CD4-positive, alpha-beta T cell treated with Interleukin-2 at 100 ng/mL for 4 hours (primary cell): ENCODE measurements around the gene BFAR.
"Not testable (repeated sequence)": the region's sequence is repeated elsewhere in the genome, so short reads cannot be mapped to it uniquely, and the experiment has no call there.

Experiments
- DNase-seq: peaks from one replicate; pipeline ENCODE4 v3.0.0-alpha.2; 2020; ENCODE audit warnings: low spot score

BFAR gene

GRCh38 chr16:14632693-14633569 is at the start of gene BFAR:
Gene BFAR (plus strand): TSS chr16:14632951. CDS start chr16:14644347, 11,396 bp downstream.
- peak; percentile 99 for DNase-seq

GRCh38 chr16:14585287-14585686 is 47.5 kb upstream of the BFAR start:
- DNase-seq = no peak

GRCh38 chr16:14586637-14587305 is 46.0 kb upstream of the BFAR start:
- DNase-seq = no peak

GRCh38 chr16:14600164-14600563 is 32.6 kb upstream of the BFAR start:
- DNase-seq = peak; percentile 18

GRCh38 chr16:14602443-14602963 is 30.2 kb upstream of the BFAR start:
- DNase-seq = no peak

- DNase-seq = no peak
Measured at GRCh38 chr16:14606102-14606501, 26.6 kb upstream of the BFAR start.

GRCh38 chr16:14608111-14608566 is 24.6 kb upstream of the BFAR start:
- DNase-seq = no peak

GRCh38 chr16:14608604-14609003 is 24.1 kb upstream of the BFAR start:
- no peak for DNase-seq

GRCh38 chr16:14609716-14610115 is 23.0 kb upstream of the BFAR start:
- DNase-seq = no peak

GRCh38 chr16:14611660-14612059 is 21.1 kb upstream of the BFAR start:
- DNase-seq = no peak

- no peak for DNase-seq
Measured at GRCh38 chr16:14613991-14614390, 18.8 kb upstream of the BFAR start.

GRCh38 chr16:14616280-14616679 is 16.5 kb upstream of the BFAR start:
- DNase-seq = no peak

- DNase-seq = no peak
Measured at GRCh38 chr16:14618566-14618965, 14.2 kb upstream of the BFAR start.

GRCh38 chr16:14627078-14627477 is 5.7 kb upstream of the BFAR start:
- DNase-seq = no peak

- peak; percentile 2 for DNase-seq
Measured at GRCh38 chr16:14628806-14629611, 3.7 kb upstream of the BFAR start.

GRCh38 chr16:14629612-14629918 is 3.2 kb upstream of the BFAR start:
- no peak for DNase-seq

GRCh38 chr16:14629919-14630619 is 2.7 kb upstream of the BFAR start, which contains the start of gene PARN:
Gene PARN (minus strand): TSS chr16:14630260. CDS start chr16:14630125, 135 bp downstream.
- peak; percentile 98 for DNase-seq

- not testable (repeated sequence) for DNase-seq
Measured at GRCh38 chr16:14630620-14631330, 2.0 kb upstream of the BFAR start.

- no peak for DNase-seq
Measured at GRCh38 chr16:14634389-14634725, 1.6 kb downstream of the BFAR start.

- no peak for DNase-seq
Measured at GRCh38 chr16:14635395-14636165, 2.8 kb downstream of the BFAR start.
